GM23248 (cell line): ENCODE data around the gene FILIP1L.

Source experiments
- EZH2 ChIP-seq: fragments of 200-600 bp; sonication (generic); IDR thresholded peaks from 2 replicates; pipeline ENCODE4 v1.6.1; 2018; ENCODE audit warnings: antibody characterized with exemption, mild to moderate bottlenecking; ENCODE audit not compliant: insufficient read depth, poor library complexity, severe bottlenecking
- EZH2phosphoT487 ChIP-seq: fragments of 200-600 bp; sonication (generic); IDR thresholded peaks from 2 replicates; pipeline ENCODE4 v1.6.1; 2018; ENCODE audit warnings: antibody characterized with exemption, moderate library complexity, mild to moderate bottlenecking, low read depth; ENCODE audit not compliant: insufficient read depth

DNA sequence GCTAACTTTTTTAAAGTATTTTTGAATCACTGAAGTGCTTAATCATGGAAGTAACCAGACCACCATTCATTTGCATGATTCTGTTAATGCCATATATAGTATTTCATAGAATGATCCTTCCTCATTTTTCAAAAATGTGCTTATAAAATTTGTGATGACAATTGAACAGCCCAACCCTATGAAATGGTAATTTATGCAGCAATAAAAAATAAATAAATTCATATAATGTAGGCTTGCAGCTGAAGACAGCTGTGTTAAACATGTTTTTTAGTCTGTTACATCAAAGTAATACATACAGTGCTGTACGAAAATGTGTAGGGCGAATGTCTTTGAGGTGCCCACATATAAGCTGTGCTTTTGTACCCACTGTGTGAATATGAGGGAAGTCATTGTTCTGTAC is 131.7 kb downstream of the FILIP1L start:
- no peak for TF ChIP-seq EZH2
- TF ChIP-seq EZH2phosphoT487: no peak
